Prostate gland (tissue), 2 donors: ENCODE measurements around the gene ADGRL3.

Source experiments
- POLR2A ChIP-seq: fragments of 450-650 bp; IDR thresholded peaks from one replicate; pipeline ENCODE4 v1.6.1; 2016; ENCODE audit warnings: antibody characterized with exemption, mild to moderate bottlenecking
- POLR2AphosphoS5 ChIP-seq: sonication (generic); formaldehyde crosslinking; IDR thresholded peaks from one replicate; pipeline ENCODE4 v1.6.1; 2017; ENCODE audit warnings: antibody characterized with exemption
- TF ChIP-seq, protein P1 (sequence below), 4 experiments: fragments of 200-600 bp in 2 of 4; fragments of 450-650 bp in 2 of 4; sonication (generic) in 2 of 4; IDR thresholded peaks; 1 replicate in 3 of 4; 2 replicates in 1 of 4; pipeline ENCODE4 v1.5.1; 2016 to 2019; ENCODE audit warnings: antibody characterized with exemption in 4 of 4, mild to moderate bottlenecking in 2 of 4, moderate library complexity in 2 of 4

DNA sequence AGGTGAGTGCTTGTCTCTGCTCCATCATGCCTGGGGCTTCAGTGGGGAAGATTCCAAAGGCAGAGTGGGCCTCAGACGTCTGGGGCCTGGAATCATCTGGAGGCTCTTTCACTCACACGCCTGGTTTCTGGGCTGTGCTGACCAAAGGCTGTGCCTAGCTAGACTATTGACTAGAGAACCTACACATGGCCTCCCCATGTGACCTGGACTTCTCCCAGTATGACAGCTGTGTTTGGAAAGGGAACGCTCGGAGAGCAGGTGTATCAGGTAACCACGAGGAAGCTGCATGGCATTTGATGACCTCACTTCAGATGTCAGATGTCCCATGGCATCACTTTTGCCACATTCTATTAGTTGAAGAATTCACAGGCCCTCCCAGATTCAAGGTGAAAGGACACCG lies 51.0 kb downstream of the ADGRL3 start:
- TF ChIP-seq, protein P1, sequence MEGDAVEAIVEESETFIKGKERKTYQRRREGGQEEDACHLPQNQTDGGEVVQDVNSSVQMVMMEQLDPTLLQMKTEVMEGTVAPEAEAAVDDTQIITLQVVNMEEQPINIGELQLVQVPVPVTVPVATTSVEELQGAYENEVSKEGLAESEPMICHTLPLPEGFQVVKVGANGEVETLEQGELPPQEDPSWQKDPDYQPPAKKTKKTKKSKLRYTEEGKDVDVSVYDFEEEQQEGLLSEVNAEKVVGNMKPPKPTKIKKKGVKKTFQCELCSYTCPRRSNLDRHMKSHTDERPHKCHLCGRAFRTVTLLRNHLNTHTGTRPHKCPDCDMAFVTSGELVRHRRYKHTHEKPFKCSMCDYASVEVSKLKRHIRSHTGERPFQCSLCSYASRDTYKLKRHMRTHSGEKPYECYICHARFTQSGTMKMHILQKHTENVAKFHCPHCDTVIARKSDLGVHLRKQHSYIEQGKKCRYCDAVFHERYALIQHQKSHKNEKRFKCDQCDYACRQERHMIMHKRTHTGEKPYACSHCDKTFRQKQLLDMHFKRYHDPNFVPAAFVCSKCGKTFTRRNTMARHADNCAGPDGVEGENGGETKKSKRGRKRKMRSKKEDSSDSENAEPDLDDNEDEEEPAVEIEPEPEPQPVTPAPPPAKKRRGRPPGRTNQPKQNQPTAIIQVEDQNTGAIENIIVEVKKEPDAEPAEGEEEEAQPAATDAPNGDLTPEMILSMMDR (IDR thresholded peaks at IDR 0.05) = no peak
- TF ChIP-seq POLR2AphosphoS5 (no peak), POLR2A (no peak)
